Brain microvascular endothelial cell (primary cell): ENCODE results near the gene CHID1.

ENCODE experiments used
- DNase-seq: peaks from one replicate; pipeline ENCODE4 v3.0.0-alpha.2; 2020
- H3K27ac ChIP-seq: fragments of 250-450 bp; sonication (Bioruptor Pico); 2 replicates; pipeline ENCODE4 v1.5.1; 2020; ENCODE audit warnings: mild to moderate bottlenecking, moderate library complexity
- H3K27me3 ChIP-seq: fragments of 250-450 bp; sonication (Bioruptor Pico); replicated peaks from 2 replicates; pipeline ENCODE4 v1.5.1; 2020; ENCODE audit warnings: mild to moderate bottlenecking
- H3K36me3 ChIP-seq: fragments of 250-450 bp; sonication (Bioruptor Pico); replicated peaks from 2 replicates; pipeline ENCODE4 v1.5.1; 2020; ENCODE audit warnings: mild to moderate bottlenecking
- H3K4me3 ChIP-seq: 2 replicates; pipeline ENCODE4 v1.5.1; 2011; ENCODE audit warnings: low read depth, mild to moderate bottlenecking, control low read depth, low read length, moderate library complexity
- in situ Hi-C: cut with HindIII; loops from 2 replicates; pipeline ENCODE4 v1.10.0; 2017; ENCODE audit warnings: low sequenced_read_pairs, low pct_ligation_motif_present
- TF ChIP-seq, protein P1 (sequence below): IDR thresholded peaks from 2 replicates; pipeline ENCODE4 v1.5.1; 2011; ENCODE audit warnings: low read depth, mild to moderate bottlenecking, moderate library complexity, low read length, control low read depth, inconsistent platforms; ENCODE audit errors: missing control alignments

CHID1 gene

GRCh38 chr11:845872-846495, 64.6 kb downstream of the CHID1 start:
- in situ Hi-C loops, result no loop called here
- TF ChIP-seq, protein P1, sequence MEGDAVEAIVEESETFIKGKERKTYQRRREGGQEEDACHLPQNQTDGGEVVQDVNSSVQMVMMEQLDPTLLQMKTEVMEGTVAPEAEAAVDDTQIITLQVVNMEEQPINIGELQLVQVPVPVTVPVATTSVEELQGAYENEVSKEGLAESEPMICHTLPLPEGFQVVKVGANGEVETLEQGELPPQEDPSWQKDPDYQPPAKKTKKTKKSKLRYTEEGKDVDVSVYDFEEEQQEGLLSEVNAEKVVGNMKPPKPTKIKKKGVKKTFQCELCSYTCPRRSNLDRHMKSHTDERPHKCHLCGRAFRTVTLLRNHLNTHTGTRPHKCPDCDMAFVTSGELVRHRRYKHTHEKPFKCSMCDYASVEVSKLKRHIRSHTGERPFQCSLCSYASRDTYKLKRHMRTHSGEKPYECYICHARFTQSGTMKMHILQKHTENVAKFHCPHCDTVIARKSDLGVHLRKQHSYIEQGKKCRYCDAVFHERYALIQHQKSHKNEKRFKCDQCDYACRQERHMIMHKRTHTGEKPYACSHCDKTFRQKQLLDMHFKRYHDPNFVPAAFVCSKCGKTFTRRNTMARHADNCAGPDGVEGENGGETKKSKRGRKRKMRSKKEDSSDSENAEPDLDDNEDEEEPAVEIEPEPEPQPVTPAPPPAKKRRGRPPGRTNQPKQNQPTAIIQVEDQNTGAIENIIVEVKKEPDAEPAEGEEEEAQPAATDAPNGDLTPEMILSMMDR, result no peak
- no peaks in the 10 kb centered on the region for H3K27me3 ChIP-seq
- no peak overlapping the region for H3K27ac ChIP-seq
- H3K4me3 ChIP-seq, result peak overlapping the region; percentile 15
- H3K36me3 ChIP-seq, result peaks cover 3% of the 10 kb centered on the region
- DNase-seq, result no peak

- Histone ChIP-seq H3K27ac (no peak overlapping the region), H3K27me3 (no peaks in the 10 kb centered on the region), H3K4me3 (peak overlapping the region; percentile 91), H3K36me3 (peaks cover 13% of the 10 kb centered on the region)
- in situ Hi-C loops, result no loop called here
- no peak for DNase-seq
- TF ChIP-seq, protein P1, result no peak
Observed at GRCh38 chr11:844693-845644, 65.6 kb downstream of the CHID1 start.

GRCh38 chr11:843818-844692, 66.6 kb downstream of the CHID1 start:
- DNase-seq, result peak; percentile 76

DNA sequence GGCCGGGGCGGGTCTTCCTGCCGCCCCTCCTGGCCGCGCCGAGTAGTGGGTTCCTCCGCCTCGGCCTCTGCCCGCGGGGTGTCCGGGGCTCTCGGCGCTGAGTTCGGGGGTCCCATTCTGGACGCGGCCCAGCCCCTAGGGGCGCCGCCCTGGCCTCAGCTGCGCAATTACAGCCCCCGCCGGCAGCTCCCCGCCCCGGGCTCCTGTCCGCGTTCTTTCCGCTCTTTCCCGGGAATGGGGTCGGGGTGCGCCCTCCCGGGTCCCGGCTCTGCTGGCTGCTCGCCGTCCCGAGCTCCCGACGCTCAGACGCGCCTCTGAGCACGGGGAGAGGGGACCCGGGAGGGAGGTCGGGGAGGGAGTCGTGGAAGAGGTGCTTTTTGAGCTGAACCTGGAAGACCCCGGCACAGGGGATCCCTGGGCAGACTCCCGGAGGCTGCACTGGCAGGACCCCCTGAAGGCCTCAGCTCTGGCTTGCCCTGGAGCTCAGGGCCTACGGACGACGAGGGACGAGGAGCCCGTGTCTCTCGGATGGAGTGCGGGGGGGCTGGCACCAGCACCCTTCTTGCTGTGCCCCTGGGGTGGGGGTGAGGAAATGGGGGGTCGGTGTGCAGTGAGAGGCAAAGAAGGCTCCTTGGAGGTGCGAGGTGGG, 67.4 kb downstream of the CHID1 start:
- Histone ChIP-seq H3K4me3 (peak overlapping the region; percentile 91), H3K27me3 (no peaks in the 10 kb centered on the region), H3K36me3 (peaks cover 30% of the 10 kb centered on the region), H3K27ac (peak overlapping the region; percentile 40)
- in situ Hi-C loops, result no loop called here
- no peak for DNase-seq
- TF ChIP-seq, protein P1, result no peak

More at GRCh38 chr11:843818-844692, 66.6 kb downstream of the CHID1 start:
- Histone ChIP-seq H3K27me3 (no peaks in the 10 kb centered on the region), H3K4me3 (peak overlapping the region; percentile 91), H3K36me3 (peaks cover 22% of the 10 kb centered on the region), H3K27ac (peak overlapping the region; percentile 40)
- TF ChIP-seq, protein P1, result no peak
- in situ Hi-C loops, result no loop called here

GRCh38 chr11:842370-843002, 68.1 kb downstream of the CHID1 start, which contains the start of the genes POLR2L and TSPAN4:
Gene POLR2L, minus strand, starts transcription at chr11:842529. Its CDS starts 21 bp downstream, at chr11:842508.
Gene TSPAN4, plus strand, starts transcription at chr11:842852. Its CDS starts 7,453 bp downstream, at chr11:850305.
- Histone ChIP-seq H3K27ac (peak within 1 kb of the TSS; percentile 97), H3K4me3 (peak within 1 kb of the TSS; percentile 91), H3K36me3 (peaks cover 36% of the 10 kb centered on the region), H3K27me3 (no peaks in the 10 kb centered on the region)
- in situ Hi-C loops, result no loop called here
- peak; percentile 71 for DNase-seq
- TF ChIP-seq, protein P1, result no peak
